CD14-positive monocyte (primary cell): ENCODE data around the gene SLC6A7. TPM values are rescaled to one million over a fixed set of nuclear protein-coding genes. Genes with fewer than 3 reads are reported as not detected.
A peak's percentile ranks its signal among the peaks of the same experiment; 100 is the strongest.

Experiments used
- DNase-seq, 3 donors: peaks; one replicate each; pipeline ENCODE4 v3.0.0-alpha.2; 2011 to 2022
- H2AFZ ChIP-seq: 2 replicates; pipeline ENCODE4 v1.6.0; 2012; ENCODE audit warnings: mild to moderate bottlenecking, low read depth, low read length, inconsistent platforms; ENCODE audit not compliant: insufficient read depth, poor library complexity, severe bottlenecking
- H3K27ac ChIP-seq, 2 donors: 1 replicate in 1 of 2; 2 replicates in 1 of 2; pipeline ENCODE4 v1.5.1; 2012 to 2013; ENCODE audit warnings: low read length in 2 of 2, control low read depth in 1 of 2, inconsistent platforms in 1 of 2, low read depth in 1 of 2, mild to moderate bottlenecking in 1 of 2
- H3K27me3 ChIP-seq, 2 donors: one replicate each; pipeline versions ENCODE4 v1.6.0 to v1.6.1; 2011 to 2013; ENCODE audit warnings: low read length in 2 of 2; ENCODE audit not compliant: control insufficient read depth in 2 of 2, insufficient read depth in 2 of 2
- H3K36me3 ChIP-seq, 2 donors: replicated peaks in 1 of 2; 1 replicate in 1 of 2; 2 replicates in 1 of 2; pipeline versions ENCODE4 v1.5.1 to v1.6.1; 2012 to 2013; ENCODE audit warnings: low read length in 2 of 2, control low read depth in 1 of 2, inconsistent platforms in 1 of 2, mild to moderate bottlenecking in 1 of 2; ENCODE audit not compliant: insufficient read depth in 2 of 2, control insufficient read depth in 1 of 2
- H3K4me1 ChIP-seq, 2 donors: 1 replicate in 1 of 2; 2 replicates in 1 of 2; pipeline versions ENCODE4 v1.5.1 to v1.6.1; 2012 to 2013; ENCODE audit warnings: low read length in 2 of 2, control low read depth in 1 of 2, inconsistent platforms in 1 of 2, mild to moderate bottlenecking in 1 of 2, moderate library complexity in 1 of 2; ENCODE audit not compliant: insufficient read depth in 2 of 2, control insufficient read depth in 1 of 2
- H3K4me2 ChIP-seq: replicated peaks from 2 replicates; pipeline ENCODE3; 2012; ENCODE audit warnings: low read length, moderate library complexity, mild to moderate bottlenecking; ENCODE audit not compliant: poor library complexity, severe bottlenecking; ENCODE audit errors: extremely low read depth
- H3K4me3 ChIP-seq, 3 experiments: fragments of 200-600 bp in 1 of 3; sonication (generic) in 1 of 3; replicated peaks in 1 of 3; 1 replicate in 2 of 3; 2 replicates in 1 of 3; pipeline ENCODE4 v1.5.1; 2011 to 2013; ENCODE audit warnings: low read length in 3 of 3, mild to moderate bottlenecking in 3 of 3, control low read depth in 2 of 3, low read depth in 2 of 3, inconsistent platforms in 1 of 3, moderate library complexity in 1 of 3
- H3K79me2 ChIP-seq: 2 replicates; pipeline ENCODE4 v1.6.0; 2012; ENCODE audit warnings: mild to moderate bottlenecking, control low read depth, inconsistent platforms, low read length, moderate library complexity; ENCODE audit not compliant: insufficient read depth
- H3K9ac ChIP-seq: 2 replicates; pipeline ENCODE4 v1.6.0; 2017; ENCODE audit warnings: low read length, mild to moderate bottlenecking; ENCODE audit not compliant: insufficient read depth, poor library complexity, severe bottlenecking
- H3K9me3 ChIP-seq, 2 donors: replicated peaks in 1 of 2; 1 replicate in 1 of 2; 2 replicates in 1 of 2; pipeline versions ENCODE4 v1.5.1 to v1.6.1; 2012 to 2013; ENCODE audit warnings: low read length in 2 of 2, control low read depth in 1 of 2; ENCODE audit not compliant: control insufficient read depth in 1 of 2, insufficient read depth in 1 of 2
- H4K20me1 ChIP-seq: 2 replicates; pipeline ENCODE4 v1.6.0; 2012; ENCODE audit warnings: mild to moderate bottlenecking, low read length, control low read depth, moderate library complexity; ENCODE audit not compliant: insufficient read depth
- H3K27ac Mint-ChIP-seq, 7 donors: one replicate each; pipeline ENCODE4 v1.8.0; 2020; ENCODE audit warnings: mild to moderate bottlenecking in 7 of 7, mixed read lengths in 7 of 7, moderate library complexity in 6 of 7, inconsistent platforms in 2 of 7
- H3K27me3 Mint-ChIP-seq, 3 donors: one replicate each; pipeline ENCODE4 v1.8.0; 2021 to 2022; ENCODE audit warnings: low read depth in 3 of 3, mild to moderate bottlenecking in 3 of 3, mixed read lengths in 3 of 3, moderate library complexity in 3 of 3, inconsistent platforms in 1 of 3
- H3K36me3 Mint-ChIP-seq, 2 donors: one replicate each; pipeline ENCODE4 v1.8.0; 2020; ENCODE audit warnings: mixed read lengths in 2 of 2, inconsistent platforms in 1 of 2, mild to moderate bottlenecking in 1 of 2
- H3K4me1 Mint-ChIP-seq: one replicate; pipeline ENCODE4 v1.8.0; 2020; ENCODE audit warnings: mild to moderate bottlenecking, mixed read lengths
- H3K4me3 Mint-ChIP-seq, 2 donors: one replicate each; pipeline ENCODE4 v1.8.0; 2020; ENCODE audit warnings: mild to moderate bottlenecking in 2 of 2, mixed read lengths in 2 of 2, moderate library complexity in 1 of 2
- H3K9me3 Mint-ChIP-seq, 7 donors: one replicate each; pipeline ENCODE4 v1.8.0; 2020 to 2022; ENCODE audit warnings: mixed read lengths in 7 of 7, mild to moderate bottlenecking in 6 of 7, moderate library complexity in 6 of 7, inconsistent platforms in 2 of 7
- CTCF ChIP-seq: fragments of 200-600 bp; IDR thresholded peaks from one replicate; pipeline ENCODE4 v1.8.0; 2022; ENCODE audit warnings: antibody characterized with exemption, mild to moderate bottlenecking
- WGBS: methylation state at CpG from one replicate; pipeline ENCODE4 v1.1.5; 2013; ENCODE audit warnings: missing lambda C conversion rate; ENCODE audit not compliant: insufficient coverage; 5-methylcytosine and 5-hydroxymethylcytosine counted together
- intact Hi-C, 2 donors: fragments of 100-400 bp; cut with micrococcal nuclease; formaldehyde crosslinking; loops; one replicate each; pipeline versions ENCODE4 v1.15.0 to v1.15.1; 2023
- polyA plus RNA-seq, 3 donors: library from polyadenylated mRNA; depleted of rRNA in 1 of 3; unstranded in 2 of 3; stranded (reverse) in 1 of 3; fragments of 300-500 nt in 2 of 3; fragments of >200 nt in 1 of 3; fragmentation: Illumina TruSeq in 2 of 3; gene quantifications; 1 replicate in 2 of 3; 2 replicates in 1 of 3; pipeline ENCODE4 v1.2.3, GENCODE V29; 2012 to 2021

The SLC6A7 gene
- polyA plus RNA-seq, 3 donors, result 0.07 TPM; not detected in 2

GRCh38 chr5:150153483-150153882 lies 36.4 kb upstream of the SLC6A7 start:
- 100% methylated on average over 1 of the region's 2 CpGs for WGBS
- Histone ChIP-seq H2AFZ (no peak overlapping the region), H3K79me2 (no peaks in the 10 kb centered on the region), H3K4me3 (no peak overlapping the region), H3K9ac (no peak overlapping the region), H3K4me1 (peaks cover 8 to 11% of the 10 kb centered on the region in 2 donors), H3K27ac (no peak overlapping the region), H3K36me3 (no peaks in the 10 kb centered on the region), H4K20me1 (no peaks in the 10 kb centered on the region), H3K9me3 (no peaks in the 10 kb centered on the region), H3K4me2 (no peak overlapping the region), H3K27me3 (peaks cover 0 to 18% of the 10 kb centered on the region in 2 donors)
- peak overlapping the region in 1 of 2 donors; percentile 0 for H3K4me3 Mint-ChIP-seq
- peaks cover 14% of the 10 kb centered on the region for H3K4me1 Mint-ChIP-seq
- no peak for DNase-seq
- intact Hi-C loops, result no loop called here
- no peak for TF ChIP-seq CTCF
- peaks cover 0 to 3% of the 10 kb centered on the region in 2 donors for H3K36me3 Mint-ChIP-seq
- peaks cover 0 to 2% (median 0%) of the 10 kb centered on the region in 7 donors for H3K9me3 Mint-ChIP-seq
- no peak overlapping the region for H3K27ac Mint-ChIP-seq
- peaks cover 26 to 33% (median 32%) of the 10 kb centered on the region in 3 donors for H3K27me3 Mint-ChIP-seq

- no peak overlapping the region for H2AFZ ChIP-seq
- H3K4me3 ChIP-seq, result no peak overlapping the region
- Mint-ChIP-seq H3K9me3 (peaks cover 0 to 2% (median 0%) of the 10 kb centered on the region in 7 donors), H3K4me3 (peak overlapping the region in 1 of 2 donors; percentile 0), H3K27ac (peak overlapping the region in 2 of 7 donors; percentile 36), H3K27me3 (peaks cover 26 to 33% (median 27%) of the 10 kb centered on the region in 3 donors), H3K36me3 (peaks cover 0 to 3% of the 10 kb centered on the region in 2 donors), H3K4me1 (peaks cover 14% of the 10 kb centered on the region)
- H3K9ac ChIP-seq, result no peak overlapping the region
- no peaks in the 10 kb centered on the region for H3K9me3 ChIP-seq
- H4K20me1 ChIP-seq, result no peaks in the 10 kb centered on the region
- intact Hi-C loops, result no loop called here
- no peak overlapping the region for H3K4me2 ChIP-seq
- DNase-seq, result peak in 1 of 3 donors; percentile 32
- H3K79me2 ChIP-seq, result no peaks in the 10 kb centered on the region
- WGBS, result 61% methylated on average over 8 of the region's 9 CpGs
- peak; percentile 14 for TF ChIP-seq CTCF
- peaks cover 0 to 18% of the 10 kb centered on the region in 2 donors for H3K27me3 ChIP-seq
- no peak overlapping the region for H3K27ac ChIP-seq
- H3K4me1 ChIP-seq, result peaks cover 8 to 11% of the 10 kb centered on the region in 2 donors
- no peaks in the 10 kb centered on the region for H3K36me3 ChIP-seq
These were observed 35.8 kb upstream of the SLC6A7 start for GRCh38 chr5:150153957-150154617.
